Neuronal stem cell (in vitro differentiated cells): Measurements from ENCODE around the gene WDR93.

Source experiments
- DNase-seq: peaks from one replicate; pipeline ENCODE4 v3.0.0-alpha.2; 2013; ENCODE audit warnings: low spot score
- H2AFZ ChIP-seq: one replicate; pipeline ENCODE4 v1.6.1; 2013; ENCODE audit warnings: mild to moderate bottlenecking, low read length, inconsistent platforms
- H2AK5ac ChIP-seq: 2 replicates; pipeline ENCODE4 v1.6.1; 2013; ENCODE audit warnings: low read depth, mild to moderate bottlenecking, inconsistent platforms, low read length, moderate library complexity, mixed read lengths
- H2BK120ac ChIP-seq: 2 replicates; pipeline ENCODE4 v1.6.1; 2013; ENCODE audit warnings: low read depth, mild to moderate bottlenecking, inconsistent platforms, low read length, moderate library complexity, mixed read lengths
- H2BK12ac ChIP-seq: one replicate; pipeline ENCODE4 v1.6.1; 2013; ENCODE audit warnings: low read length, inconsistent platforms
- H2BK15ac ChIP-seq: 2 replicates; pipeline ENCODE4 v1.6.1; 2013; ENCODE audit warnings: mild to moderate bottlenecking, low read length, inconsistent platforms, mixed read lengths
- H2BK5ac ChIP-seq: one replicate; pipeline ENCODE4 v1.6.1; 2013; ENCODE audit warnings: inconsistent platforms, mild to moderate bottlenecking, low read length, moderate library complexity
- H3K14ac ChIP-seq: one replicate; pipeline ENCODE4 v1.6.1; 2013; ENCODE audit warnings: low read length, inconsistent platforms
- H3K18ac ChIP-seq: 2 replicates; pipeline ENCODE4 v1.6.1; 2013; ENCODE audit warnings: low read length, inconsistent platforms
- H3K23ac ChIP-seq: 2 replicates; pipeline ENCODE4 v1.6.1; 2013; ENCODE audit warnings: low read depth, mild to moderate bottlenecking, mixed read lengths, low read length, inconsistent platforms; ENCODE audit not compliant: poor library complexity
- H3K27ac ChIP-seq: replicated peaks from 3 replicates; pipeline ENCODE4 v1.5.1; 2013; ENCODE audit warnings: low read length, inconsistent platforms
- H3K27me3 ChIP-seq, 3 experiments: 2 replicates each; pipeline ENCODE4 v1.6.1; 2013; ENCODE audit warnings: low read length in 3 of 3, mild to moderate bottlenecking in 2 of 3, inconsistent platforms in 1 of 3, low read depth in 1 of 3, mixed read lengths in 1 of 3, moderate library complexity in 1 of 3; ENCODE audit not compliant: control insufficient read depth in 3 of 3, insufficient read depth in 3 of 3
- H3K36me3 ChIP-seq, 2 donors: replicated peaks in 1 of 2; 2 replicates each; pipeline ENCODE4 v1.6.1; 2013; ENCODE audit warnings: low read length in 2 of 2; ENCODE audit not compliant: control insufficient read depth in 2 of 2, insufficient read depth in 2 of 2
- H3K4ac ChIP-seq: 2 replicates; pipeline ENCODE4 v1.6.1; 2013; ENCODE audit warnings: inconsistent platforms, mild to moderate bottlenecking, low read length, moderate library complexity
- H3K4me1 ChIP-seq, 2 donors: 1 replicate in 1 of 2; 2 replicates in 1 of 2; pipeline ENCODE4 v1.6.1; 2013; ENCODE audit warnings: low read length in 2 of 2, low read depth in 1 of 2; ENCODE audit not compliant: control insufficient read depth in 2 of 2, insufficient read depth in 1 of 2
- H3K4me2 ChIP-seq: one replicate; pipeline ENCODE4 v1.6.1; 2013; ENCODE audit warnings: mild to moderate bottlenecking, low read length, inconsistent platforms; ENCODE audit not compliant: insufficient read depth, poor library complexity, severe bottlenecking
- H3K4me3 ChIP-seq, 2 donors: 2 replicates each; pipeline ENCODE4 v1.5.1; 2013; ENCODE audit warnings: low read length in 2 of 2, mild to moderate bottlenecking in 2 of 2, inconsistent platforms in 1 of 2, moderate library complexity in 1 of 2
- H3K79me1 ChIP-seq: one replicate; pipeline ENCODE4 v1.6.1; 2013; ENCODE audit warnings: low read depth, mild to moderate bottlenecking, inconsistent platforms, low read length, moderate library complexity
- H3K9ac ChIP-seq: one replicate; pipeline ENCODE4 v1.6.1; 2013; ENCODE audit warnings: mild to moderate bottlenecking, low read depth, low read length, inconsistent platforms; ENCODE audit not compliant: poor library complexity
- H3K9me3 ChIP-seq, 2 donors: replicated peaks in 1 of 2; 2 replicates each; pipeline versions ENCODE3 to v1.6.1; 2013; ENCODE audit warnings: low read length in 2 of 2, mild to moderate bottlenecking in 2 of 2, inconsistent platforms in 1 of 2, low read depth in 1 of 2, mixed read lengths in 1 of 2, moderate library complexity in 1 of 2; ENCODE audit not compliant: control insufficient read depth in 2 of 2, insufficient read depth in 1 of 2
- H4K8ac ChIP-seq: one replicate; pipeline ENCODE4 v1.6.1; 2013; ENCODE audit warnings: low read depth, mild to moderate bottlenecking, inconsistent platforms, low read length, moderate library complexity
- H4K91ac ChIP-seq: one replicate; pipeline ENCODE4 v1.6.1; 2013; ENCODE audit warnings: low read length, low read depth, mild to moderate bottlenecking, inconsistent platforms; ENCODE audit not compliant: poor library complexity
- WGBS, 2 donors: extraction: QIAGEN DNeasy Blood & Tissue Kit; methylation state at CpG; one replicate each; pipeline ENCODE4 v1.1.7; 2013; ENCODE audit warnings: missing lambda C conversion rate in 2 of 2, mixed read lengths in 1 of 2; ENCODE audit not compliant: insufficient read length in 2 of 2, insufficient replicate concordance in 1 of 2; ENCODE audit errors: extremely low coverage in 2 of 2; 5-methylcytosine and 5-hydroxymethylcytosine counted together

The WDR93 gene

GRCh38 chr15:89672221-89673164 lies 18.1 kb upstream of the WDR93 start:
- no peak overlapping the region for H3K4me2 ChIP-seq
- peaks cover 0 to 44% (median 0%) of the 10 kb centered on the region in 3 experiments for H3K27me3 ChIP-seq
- no peak overlapping the region for H2AFZ ChIP-seq
- DNase-seq, result no peak
- H3K9ac ChIP-seq, result peak overlapping the region; percentile 57
- no peaks in the 10 kb centered on the region for H3K9me3 ChIP-seq
- H4K8ac ChIP-seq, result no peak overlapping the region
- H3K36me3 ChIP-seq, result no peaks in the 10 kb centered on the region
- H2BK5ac ChIP-seq, result no peak overlapping the region
- no peak overlapping the region for H2BK12ac ChIP-seq
- no peak overlapping the region for H3K18ac ChIP-seq
- H3K79me1 ChIP-seq, result no peaks in the 10 kb centered on the region
- H2BK15ac ChIP-seq, result peak overlapping the region; percentile 51
- H3K23ac ChIP-seq, result no peak overlapping the region
- no peak overlapping the region for H2BK120ac ChIP-seq
- no peak overlapping the region for H3K4me3 ChIP-seq
- no peak overlapping the region for H3K27ac ChIP-seq
- no CpG with 5 or more reads among the region's 12 CpGs for WGBS, 2 donors
- H4K91ac ChIP-seq, result no peak overlapping the region
- H3K4ac ChIP-seq, result no peak overlapping the region
- H3K14ac ChIP-seq, result no peak overlapping the region
- H3K4me1 ChIP-seq, result peaks cover 0 to 1% of the 10 kb centered on the region in 2 donors
- peak overlapping the region; percentile 67 for H2AK5ac ChIP-seq

- no CpG with 5 or more reads among the region's 12 CpGs for WGBS, 2 donors
- Histone ChIP-seq H2BK12ac (no peak overlapping the region), H2AK5ac (peak overlapping the region; percentile 67), H3K9ac (peak overlapping the region; percentile 57), H3K4me2 (no peak overlapping the region), H3K4me3 (no peak overlapping the region), H4K8ac (no peak overlapping the region), H3K9me3 (no peaks in the 10 kb centered on the region), H2BK15ac (no peak overlapping the region), H3K36me3 (no peaks in the 10 kb centered on the region), H3K14ac (no peak overlapping the region), H3K27me3 (peaks cover 0 to 42% (median 0%) of the 10 kb centered on the region in 3 experiments), H3K27ac (no peak overlapping the region), H3K18ac (no peak overlapping the region), H3K4me1 (peaks cover 0 to 1% of the 10 kb centered on the region in 2 donors), H4K91ac (no peak overlapping the region), H3K4ac (no peak overlapping the region), H2AFZ (no peak overlapping the region), H3K79me1 (no peaks in the 10 kb centered on the region), H2BK120ac (no peak overlapping the region), H2BK5ac (no peak overlapping the region), H3K23ac (no peak overlapping the region)
- peak; percentile 65 for DNase-seq
Measured at GRCh38 chr15:89673165-89673512, 17.5 kb upstream of the WDR93 start.

- Histone ChIP-seq H3K4me1 (peaks cover 4 to 5% of the 10 kb centered on the region in 2 donors), H2AK5ac (no peak overlapping the region), H3K18ac (no peak overlapping the region), H3K79me1 (no peaks in the 10 kb centered on the region), H4K8ac (no peak overlapping the region), H3K23ac (no peak overlapping the region), H3K27ac (no peak overlapping the region), H2BK15ac (no peak overlapping the region), H3K36me3 (no peaks in the 10 kb centered on the region), H3K9ac (no peak overlapping the region), H4K91ac (no peak overlapping the region), H3K4ac (no peak overlapping the region), H3K4me2 (no peak overlapping the region), H2AFZ (no peak overlapping the region), H3K9me3 (no peaks in the 10 kb centered on the region), H3K27me3 (peaks cover 0 to 42% (median 0%) of the 10 kb centered on the region in 3 experiments), H2BK12ac (no peak overlapping the region), H2BK5ac (no peak overlapping the region), H3K14ac (no peak overlapping the region), H2BK120ac (no peak overlapping the region), H3K4me3 (no peak overlapping the region)
- no peak for DNase-seq
- WGBS, 2 donors, result no CpG with 5 or more reads among the region's 4 CpGs
Measured at GRCh38 chr15:89674526-89674925, 16.1 kb upstream of the WDR93 start.

GRCh38 chr15:89675606-89676005 lies 15.0 kb upstream of the WDR93 start:
- no peaks in the 10 kb centered on the region for H3K36me3 ChIP-seq

More at GRCh38 chr15:89675606-89676005, 15.0 kb upstream of the WDR93 start:
- H2BK15ac ChIP-seq, result no peak overlapping the region
- no peak overlapping the region for H2BK5ac ChIP-seq
- no peaks in the 10 kb centered on the region for H3K79me1 ChIP-seq
- no peak for DNase-seq
- H3K14ac ChIP-seq, result no peak overlapping the region
- H2BK120ac ChIP-seq, result no peak overlapping the region
- no peak overlapping the region for H4K91ac ChIP-seq
- no peak overlapping the region for H3K18ac ChIP-seq
- H3K27me3 ChIP-seq, result peaks cover 0 to 33% (median 0%) of the 10 kb centered on the region in 3 experiments
- H3K4me3 ChIP-seq, result no peak overlapping the region
- no peak overlapping the region for H4K8ac ChIP-seq
- peaks cover 4 to 5% of the 10 kb centered on the region in 2 donors for H3K4me1 ChIP-seq
- H3K9me3 ChIP-seq, result no peaks in the 10 kb centered on the region
- no peak overlapping the region for H3K4me2 ChIP-seq
- no peak overlapping the region for H2BK12ac ChIP-seq
- H3K23ac ChIP-seq, result no peak overlapping the region
- no peak overlapping the region for H2AK5ac ChIP-seq
- no peak overlapping the region for H3K27ac ChIP-seq
- no CpG with 5 or more reads among the region's 6 CpGs for WGBS, 2 donors
- no peak overlapping the region for H3K9ac ChIP-seq
- no peak overlapping the region for H2AFZ ChIP-seq
- no peak overlapping the region for H3K4ac ChIP-seq
